Measurements from ENCODE around the gene TMEM35B.
"Not testable (repeated sequence)": the region's sequence is repeated elsewhere in the genome, so short reads cannot be mapped to it uniquely, and the experiment has no call there.

The TMEM35B gene

DNA sequence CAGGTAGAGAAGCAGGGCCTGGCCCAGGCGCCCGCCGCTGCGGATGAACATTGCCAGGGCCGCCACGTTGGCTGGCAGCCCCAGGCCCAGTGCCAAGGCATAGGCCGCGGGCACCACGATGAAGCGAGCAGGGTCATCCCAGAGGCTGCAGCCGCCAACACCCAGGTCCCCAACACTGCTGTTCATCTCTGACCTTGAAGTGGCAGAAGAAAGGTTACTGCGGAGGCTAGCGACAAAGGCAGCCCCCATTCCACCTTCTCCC, 8.0 kb downstream of the TMEM35B start:
- 95% methylated on average over 11 to 13 of the region's 13 CpGs for whole genome bisulfite sequencing, 2 experiments

DNA sequence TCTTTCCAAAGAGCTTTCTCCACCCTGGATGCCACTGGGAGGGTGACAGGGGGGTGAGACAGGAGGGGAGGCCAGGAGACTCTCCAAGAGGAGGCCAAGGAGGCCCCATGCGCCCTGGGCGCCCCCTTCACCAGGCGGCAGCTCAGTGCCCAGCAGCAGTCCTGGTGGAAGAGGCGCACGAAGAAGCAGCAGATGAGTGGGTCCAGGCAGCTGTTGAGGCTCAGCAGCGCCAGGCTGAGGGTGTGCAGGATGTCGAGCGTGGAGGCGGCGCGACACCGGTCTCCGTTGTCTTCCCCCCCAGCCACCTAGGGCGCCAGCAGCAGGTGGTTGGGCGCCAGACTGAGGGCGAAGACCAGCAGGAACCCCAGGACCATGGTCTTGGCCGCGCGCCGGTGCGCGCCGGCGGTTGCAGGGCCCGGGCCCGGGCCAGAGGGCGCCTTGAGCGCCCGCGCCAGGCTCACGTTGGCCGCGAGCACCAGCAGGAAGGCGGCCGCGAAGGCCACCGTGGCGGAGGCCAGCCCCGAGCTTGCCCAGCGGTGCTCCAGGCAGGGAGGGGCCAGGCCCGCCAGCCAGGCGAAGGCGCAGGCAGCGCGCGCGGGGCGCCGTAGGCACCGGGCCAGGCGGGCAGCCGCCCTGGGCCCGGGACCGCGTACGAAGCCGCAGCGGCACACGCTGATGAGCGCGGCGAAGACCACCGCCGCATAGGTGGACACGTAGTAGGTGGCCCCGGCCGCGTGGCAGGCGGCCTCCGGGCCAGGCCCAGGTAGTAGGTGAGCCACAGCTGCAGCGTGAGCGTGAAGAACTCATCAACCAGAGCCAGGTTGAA, 8.6 kb downstream of the TMEM35B start:
- Histone ChIP-seq H3K27ac (ENCODE audit: insufficient read depth, low read depth, low read length, poor library complexity, severe bottlenecking) (no peak overlapping the region), H3K36me3 (ENCODE audit: control insufficient read depth, insufficient read depth, low read length) (no peaks in the 10 kb centered on the region), H3K27me3 (ENCODE audit: control insufficient read depth, insufficient read depth, low read length, poor library complexity, severe bottlenecking) (no peaks in the 10 kb centered on the region), H3K4me3 (ENCODE audit: insufficient read depth, low read depth, low read length) (no peak overlapping the region), H3K4me1 (ENCODE audit: control insufficient read depth, insufficient read depth, low read length) (peaks cover 4% of the 10 kb centered on the region), H3K9me3 (ENCODE audit: control insufficient read depth, low read length) (no peaks in the 10 kb centered on the region)
- 97% methylated on average over 72 of the region's 72 CpGs for WGBS, 2 experiments

More for the DNA sequence above, 8.0 kb downstream of the TMEM35B start:
- Histone ChIP-seq H3K36me3 (ENCODE audit: control insufficient read depth, insufficient read depth, low read length) (no peaks in the 10 kb centered on the region), H3K9me3 (ENCODE audit: control insufficient read depth, low read length) (no peaks in the 10 kb centered on the region), H3K4me3 (ENCODE audit: insufficient read depth, low read depth, low read length) (no peak overlapping the region), H3K27ac (ENCODE audit: insufficient read depth, low read depth, low read length, poor library complexity, severe bottlenecking) (no peak overlapping the region), H3K27me3 (ENCODE audit: control insufficient read depth, insufficient read depth, low read length, poor library complexity, severe bottlenecking) (no peaks in the 10 kb centered on the region), H3K4me1 (ENCODE audit: control insufficient read depth, insufficient read depth, low read length) (peaks cover 4% of the 10 kb centered on the region)

DNA sequence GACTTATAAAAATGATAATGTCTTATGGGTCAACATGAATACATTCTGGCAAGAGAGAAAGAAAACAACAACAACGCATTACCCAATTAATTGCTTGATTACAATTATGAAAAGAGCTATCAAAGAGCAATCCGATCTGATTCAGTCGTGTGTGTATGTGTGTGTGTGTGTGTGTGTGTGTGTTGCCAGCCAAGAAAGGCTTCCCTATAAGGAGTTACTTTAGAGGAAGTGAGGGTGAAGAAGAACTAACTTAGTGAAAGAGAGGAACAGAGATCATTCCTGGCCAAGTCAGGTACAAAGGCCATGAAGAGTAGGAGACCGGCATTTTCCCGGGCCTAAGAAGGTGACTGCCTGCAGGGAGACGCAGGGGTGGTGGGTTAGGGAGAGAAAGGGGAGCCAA, 9.4 kb downstream of the TMEM35B start:
- Histone ChIP-seq H3K27me3 (ENCODE audit: control insufficient read depth, insufficient read depth, low read length, poor library complexity, severe bottlenecking) (no peaks in the 10 kb centered on the region), H3K4me3 (ENCODE audit: insufficient read depth, low read depth, low read length) (no peak overlapping the region), H3K36me3 (ENCODE audit: control insufficient read depth, insufficient read depth, low read length) (no peaks in the 10 kb centered on the region), H3K4me1 (ENCODE audit: control insufficient read depth, insufficient read depth, low read length) (peaks cover 7% of the 10 kb centered on the region), H3K27ac (ENCODE audit: insufficient read depth, low read depth, low read length, poor library complexity, severe bottlenecking) (no peak overlapping the region), H3K9me3 (ENCODE audit: control insufficient read depth, low read length) (no peaks in the 10 kb centered on the region)
- WGBS, 2 experiments: 92 to 93% methylated on average over 5 of the region's 6 CpGs

DNA sequence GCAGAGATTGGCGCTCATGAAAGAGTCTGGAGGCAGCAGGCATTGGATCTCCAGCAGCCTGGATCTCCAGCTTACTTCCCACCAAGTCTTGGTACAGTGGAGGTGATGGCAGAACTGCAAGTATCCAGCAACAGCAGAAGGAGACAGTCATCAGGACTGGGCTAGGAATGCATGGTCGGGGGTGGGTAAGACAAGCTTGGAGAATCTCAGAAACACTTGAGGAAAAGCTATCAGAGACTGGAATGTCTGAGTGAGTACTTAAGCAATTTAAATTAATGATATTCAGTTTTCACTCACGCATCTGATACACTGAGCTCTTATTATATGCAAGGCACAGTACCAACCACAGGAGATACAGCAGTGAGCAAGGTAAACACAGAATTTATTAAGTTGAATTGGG, 9.8 kb downstream of the TMEM35B start:
- Histone ChIP-seq H3K27ac (ENCODE audit: insufficient read depth, low read depth, low read length, poor library complexity, severe bottlenecking) (no peak overlapping the region), H3K4me3 (ENCODE audit: insufficient read depth, low read depth, low read length) (no peak overlapping the region), H3K36me3 (ENCODE audit: control insufficient read depth, insufficient read depth, low read length) (no peaks in the 10 kb centered on the region), H3K4me1 (ENCODE audit: control insufficient read depth, insufficient read depth, low read length) (peaks cover 8% of the 10 kb centered on the region), H3K27me3 (ENCODE audit: control insufficient read depth, insufficient read depth, low read length, poor library complexity, severe bottlenecking) (no peaks in the 10 kb centered on the region), H3K9me3 (ENCODE audit: control insufficient read depth, low read length) (no peaks in the 10 kb centered on the region)
- WGBS, 2 experiments: 93 to 94% methylated on average over 2 to 3 of the region's 3 CpGs

DNA sequence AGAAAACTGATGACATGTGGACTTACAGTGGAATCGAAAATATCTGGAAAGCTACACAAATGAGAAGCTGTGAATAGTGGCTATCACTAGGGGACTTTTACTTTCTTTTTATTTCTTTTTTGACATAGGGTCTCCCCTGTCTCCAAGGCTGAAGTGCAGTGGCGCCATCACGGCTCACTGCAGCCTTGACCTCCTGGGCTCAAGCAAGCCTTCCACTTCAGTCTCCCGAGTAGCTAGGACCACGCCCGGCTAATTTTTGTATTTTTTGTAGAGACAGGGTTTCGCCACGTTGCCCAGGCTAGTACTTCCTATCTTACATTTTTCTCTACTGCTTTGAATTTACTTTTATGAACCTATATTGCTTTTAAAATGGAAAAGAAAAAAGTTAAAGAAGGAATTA, 10.5 kb downstream of the TMEM35B start:
- no peak overlapping the region for H3K27ac ChIP-seq (ENCODE audit: insufficient read depth, low read depth, low read length, poor library complexity, severe bottlenecking)
- no peak overlapping the region for H3K4me3 ChIP-seq (ENCODE audit: insufficient read depth, low read depth, low read length)
- H3K27me3 ChIP-seq (ENCODE audit: control insufficient read depth, insufficient read depth, low read length, poor library complexity, severe bottlenecking): no peaks in the 10 kb centered on the region
- H3K4me1 ChIP-seq (ENCODE audit: control insufficient read depth, insufficient read depth, low read length): peaks cover 8% of the 10 kb centered on the region
- H3K9me3 ChIP-seq (ENCODE audit: control insufficient read depth, low read length): no peaks in the 10 kb centered on the region
- WGBS, 2 experiments: 89 to 90% methylated on average over 8 of the region's 8 CpGs
- no peaks in the 10 kb centered on the region for H3K36me3 ChIP-seq (ENCODE audit: control insufficient read depth, insufficient read depth, low read length)

DNA sequence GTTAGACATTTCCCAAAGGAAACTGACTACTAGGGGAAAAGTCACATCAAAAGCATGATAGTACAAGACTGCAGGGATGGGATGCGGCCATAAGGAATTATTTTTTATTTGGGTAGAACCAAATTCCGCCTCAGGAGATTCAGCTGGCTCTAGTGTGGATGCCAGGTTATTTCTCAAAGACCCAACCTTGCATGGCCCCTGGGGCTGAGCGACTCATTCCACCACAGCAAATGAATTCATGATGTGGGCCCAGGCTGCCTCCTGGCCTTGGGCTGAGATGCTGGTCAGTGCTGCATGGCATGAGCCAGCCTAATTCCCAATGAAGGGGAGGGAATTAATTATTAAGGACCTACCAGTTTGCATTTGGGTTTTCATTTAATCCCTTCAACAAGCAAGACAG, 11.8 kb downstream of the TMEM35B start:
- peaks cover 8% of the 10 kb centered on the region for H3K4me1 ChIP-seq (ENCODE audit: control insufficient read depth, insufficient read depth, low read length)
- no peaks in the 10 kb centered on the region for H3K27me3 ChIP-seq (ENCODE audit: control insufficient read depth, insufficient read depth, low read length, poor library complexity, severe bottlenecking)
- no peak overlapping the region for H3K27ac ChIP-seq (ENCODE audit: insufficient read depth, low read depth, low read length, poor library complexity, severe bottlenecking)
- no peak overlapping the region for H3K4me3 ChIP-seq (ENCODE audit: insufficient read depth, low read depth, low read length)
- no peaks in the 10 kb centered on the region for H3K9me3 ChIP-seq (ENCODE audit: control insufficient read depth, low read length)
- no peaks in the 10 kb centered on the region for H3K36me3 ChIP-seq (ENCODE audit: control insufficient read depth, insufficient read depth, low read length)
- WGBS, 2 experiments: 95% methylated on average over 3 of the region's 3 CpGs

DNA sequence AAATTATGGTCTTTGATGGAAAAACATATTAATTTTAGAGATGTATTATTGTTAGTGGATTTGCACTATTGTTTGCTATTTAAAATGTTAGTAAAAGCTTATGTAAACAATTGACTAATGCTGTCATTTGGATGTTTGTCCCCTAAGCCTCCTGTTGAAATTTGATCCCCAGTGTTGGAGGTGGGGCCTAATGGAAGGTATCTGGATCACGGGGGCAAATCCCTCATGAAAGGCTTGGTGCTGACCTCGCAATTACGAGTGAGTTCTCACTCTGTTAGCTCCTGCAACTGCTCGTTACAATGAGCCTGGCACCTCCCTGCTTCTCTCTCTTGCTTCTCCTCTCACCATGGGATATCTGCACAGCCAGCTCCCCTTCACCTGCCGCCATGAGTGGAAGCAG, 14.3 kb downstream of the TMEM35B start:
- Histone ChIP-seq H3K4me3 (ENCODE audit: insufficient read depth, low read depth, low read length) (no peak overlapping the region), H3K27me3 (ENCODE audit: control insufficient read depth, insufficient read depth, low read length, poor library complexity, severe bottlenecking) (no peaks in the 10 kb centered on the region), H3K9me3 (ENCODE audit: control insufficient read depth, low read length) (no peaks in the 10 kb centered on the region), H3K36me3 (ENCODE audit: control insufficient read depth, insufficient read depth, low read length) (no peaks in the 10 kb centered on the region), H3K27ac (ENCODE audit: insufficient read depth, low read depth, low read length, poor library complexity, severe bottlenecking) (no peak overlapping the region), H3K4me1 (ENCODE audit: control insufficient read depth, insufficient read depth, low read length) (peaks cover 8% of the 10 kb centered on the region)
- WGBS, 2 experiments: 13 to 18% methylated on average over 5 of the region's 5 CpGs

DNA sequence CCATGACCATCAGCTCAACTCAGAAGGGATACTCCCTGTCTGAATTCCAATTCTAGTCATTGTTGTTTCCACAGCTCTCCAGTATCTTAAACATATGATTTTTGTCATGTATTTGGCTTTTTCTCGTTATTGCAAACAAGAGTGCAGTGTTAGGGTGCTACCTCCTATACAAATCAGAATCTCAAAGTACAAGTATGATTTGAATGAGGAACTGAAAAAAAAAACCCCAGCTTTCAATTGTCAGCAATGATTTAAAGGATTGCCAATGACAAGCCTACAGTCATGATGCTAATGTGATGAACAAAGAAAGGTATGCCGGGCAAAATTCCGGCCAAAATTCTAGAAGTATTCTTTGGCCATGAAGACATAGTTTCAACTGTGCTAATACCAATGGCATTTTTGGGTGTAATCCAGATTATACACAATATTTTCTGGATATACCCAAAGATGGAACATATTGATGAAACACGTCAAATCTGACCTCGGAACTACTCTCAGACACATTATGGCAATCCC, 14.9 kb downstream of the TMEM35B start:
- no peaks in the 10 kb centered on the region for H3K36me3 ChIP-seq (ENCODE audit: control insufficient read depth, insufficient read depth, low read length)

DNA sequence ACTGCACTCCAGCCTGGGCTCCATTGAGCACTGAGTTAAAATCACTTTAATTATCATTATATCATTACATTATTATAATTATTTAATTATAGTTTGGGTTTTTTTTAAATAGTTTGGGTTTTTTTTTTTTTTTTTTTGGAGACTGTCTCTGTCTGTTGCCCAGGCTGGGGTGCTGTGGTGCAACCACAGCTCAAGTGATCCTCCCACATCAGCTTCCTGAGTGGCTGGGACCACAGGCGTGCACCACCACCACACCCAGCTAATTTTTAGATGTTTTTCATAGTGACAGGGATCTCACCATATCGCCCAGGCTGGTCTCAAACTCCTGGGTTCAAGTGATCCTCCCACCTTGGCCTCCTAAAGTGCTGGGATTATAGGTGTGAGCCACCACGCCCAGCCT, 16.9 kb downstream of the TMEM35B start:
- not testable (repeated sequence) for H3K36me3 ChIP-seq (ENCODE audit: control insufficient read depth, insufficient read depth, low read length); H3K4me3 ChIP-seq (ENCODE audit: insufficient read depth, low read depth, low read length); H3K27ac ChIP-seq (ENCODE audit: insufficient read depth, low read depth, low read length, poor library complexity, severe bottlenecking); H3K4me1 ChIP-seq (ENCODE audit: control insufficient read depth, insufficient read depth, low read length); H3K9me3 ChIP-seq (ENCODE audit: control insufficient read depth, low read length); H3K27me3 ChIP-seq (ENCODE audit: control insufficient read depth, insufficient read depth, low read length, poor library complexity, severe bottlenecking)
- 82 to 91% methylated on average over 2 to 3 of the region's 3 CpGs for WGBS, 2 experiments

More for the DNA sequence above, 14.9 kb downstream of the TMEM35B start:
- peaks cover 8% of the 10 kb centered on the region for H3K4me1 ChIP-seq (ENCODE audit: control insufficient read depth, insufficient read depth, low read length)
- WGBS, 2 experiments: 85 to 95% methylated on average over 3 to 4 of the region's 5 CpGs
- no peak overlapping the region for H3K27ac ChIP-seq (ENCODE audit: insufficient read depth, low read depth, low read length, poor library complexity, severe bottlenecking)
- H3K27me3 ChIP-seq (ENCODE audit: control insufficient read depth, insufficient read depth, low read length, poor library complexity, severe bottlenecking): no peaks in the 10 kb centered on the region
- H3K9me3 ChIP-seq (ENCODE audit: control insufficient read depth, low read length): no peaks in the 10 kb centered on the region
- H3K4me3 ChIP-seq (ENCODE audit: insufficient read depth, low read depth, low read length): no peak overlapping the region

DNA sequence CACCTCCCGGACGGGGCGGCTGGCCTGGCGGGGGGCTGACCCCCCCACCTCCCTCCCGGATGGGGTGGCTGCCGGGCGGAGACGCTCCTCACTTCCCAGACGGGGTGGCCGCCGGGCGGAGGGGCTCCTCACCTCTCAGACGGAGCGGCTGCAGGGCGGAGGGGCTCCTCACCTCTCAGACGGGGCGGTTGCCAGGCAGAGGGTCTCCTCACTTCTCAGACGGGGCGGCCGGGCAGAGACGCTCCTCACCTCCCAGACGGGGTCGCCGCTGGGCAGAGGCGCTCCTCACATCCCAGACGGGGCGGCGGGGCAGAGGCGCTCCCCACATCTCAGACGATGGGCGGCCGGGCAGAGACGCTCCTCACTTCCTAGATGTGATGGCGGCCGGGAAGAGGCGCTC, 17.5 kb downstream of the TMEM35B start:
- 94 to 97% methylated on average over 14 of the region's 36 CpGs for WGBS, 2 experiments

More for the DNA sequence above, 17.5 kb downstream of the TMEM35B start:
- H3K9me3 ChIP-seq (ENCODE audit: control insufficient read depth, low read length); H3K27me3 ChIP-seq (ENCODE audit: control insufficient read depth, insufficient read depth, low read length, poor library complexity, severe bottlenecking); H3K4me3 ChIP-seq (ENCODE audit: insufficient read depth, low read depth, low read length); H3K4me1 ChIP-seq (ENCODE audit: control insufficient read depth, insufficient read depth, low read length); H3K36me3 ChIP-seq (ENCODE audit: control insufficient read depth, insufficient read depth, low read length); H3K27ac ChIP-seq (ENCODE audit: insufficient read depth, low read depth, low read length, poor library complexity, severe bottlenecking): not testable (repeated sequence)

Measured in ectodermal cell (in vitro differentiated cells).